IMR-90 (cell line): Measurements from ENCODE around the gene DSCAML1. TPM values are rescaled to one million over a fixed set of nuclear protein-coding genes. Genes with fewer than 3 reads are reported as not detected.

Experiments
- ATAC-seq: fragments of 200-7000 bp; cut with Tn5 transposase; 2 replicates; pipeline ENCODE4 v1.9.1; 2020; ENCODE audit warnings: low read depth, mild to moderate bottlenecking, moderate library complexity
- BruUV-seq: library from RNA; stranded (reverse); fragments of 400-500 nt; replicated peaks from 2 replicates; lab custom pipeline; 2021; lab: Mats Ljungman, UMichigan
- CTCF ChIA-PET: fragments of 300-600 bp; formaldehyde crosslinking; extraction: SDS; loops from one replicate; lab custom pipeline; 2021; ENCODE audit warnings: antibody characterized with exemption; lab: Yijun Ruan, JAX
- POLR2A ChIA-PET: fragments of 300-600 bp; sonication (Branson Sonifier 250); formaldehyde crosslinking; loops from one replicate; lab custom pipeline; 2022; ENCODE audit warnings: antibody characterized with exemption; ENCODE audit not compliant: unreplicated experiment; lab: Charles Lee
- DNase-seq: peaks from one replicate; pipeline ENCODE4 v3.0.0; 2013
- H2AFZ ChIP-seq: replicated peaks from 2 replicates; pipeline ENCODE3; 2013; ENCODE audit warnings: low read length, mild to moderate bottlenecking; ENCODE audit not compliant: poor library complexity
- H2AK5ac ChIP-seq: 2 replicates; pipeline ENCODE4 v1.6.1; 2013; ENCODE audit warnings: low read depth, low read length, inconsistent platforms
- H2AK9ac ChIP-seq: replicated peaks from 2 replicates; pipeline ENCODE3; 2013; ENCODE audit warnings: mild to moderate bottlenecking, low read depth, low read length, moderate library complexity; ENCODE audit not compliant: poor library complexity
- H2BK120ac ChIP-seq: 2 replicates; pipeline ENCODE4 v1.6.1; 2013; ENCODE audit warnings: low read depth, low read length, inconsistent platforms
- H2BK15ac ChIP-seq: 3 replicates; pipeline ENCODE4 v1.6.1; 2013; ENCODE audit warnings: low read depth, low read length, inconsistent platforms
- H2BK20ac ChIP-seq: 2 replicates; pipeline ENCODE4 v1.6.1; 2013; ENCODE audit warnings: low read depth, mild to moderate bottlenecking, inconsistent platforms, low read length, moderate library complexity
- H2BK5ac ChIP-seq: 2 replicates; pipeline ENCODE4 v1.6.1; 2013; ENCODE audit warnings: mild to moderate bottlenecking, low read depth, low read length, inconsistent platforms; ENCODE audit not compliant: poor library complexity, severe bottlenecking
- H3K14ac ChIP-seq: replicated peaks from 2 replicates; pipeline ENCODE4 v1.6.1; 2013; ENCODE audit warnings: low read depth, low read length, inconsistent platforms
- H3K18ac ChIP-seq: 2 replicates; pipeline ENCODE4 v1.6.1; 2013; ENCODE audit warnings: low read depth, low read length, control low read depth
- H3K23ac ChIP-seq: 2 replicates; pipeline ENCODE4 v1.6.1; 2013; ENCODE audit warnings: low read depth, low read length, inconsistent platforms
- H3K27ac ChIP-seq: 2 replicates; pipeline ENCODE4 v1.5.1; 2013; ENCODE audit warnings: mild to moderate bottlenecking, control low read depth, low read length; ENCODE audit not compliant: insufficient read depth
- H3K27me3 ChIP-seq: 2 replicates; pipeline ENCODE4 v1.6.1; 2013; ENCODE audit warnings: low read length; ENCODE audit not compliant: control insufficient read depth, insufficient read depth
- H3K36me3 ChIP-seq: 2 replicates; pipeline ENCODE4 v1.6.1; 2013; ENCODE audit warnings: low read length, mixed read lengths; ENCODE audit not compliant: control insufficient read depth, insufficient read depth
- H3K4ac ChIP-seq: 2 replicates; pipeline ENCODE4 v1.6.1; 2013; ENCODE audit warnings: low read depth, low read length, inconsistent platforms
- H3K4me1 ChIP-seq: 2 replicates; pipeline ENCODE4 v1.6.1; 2013; ENCODE audit warnings: low read length, mixed read lengths; ENCODE audit not compliant: control insufficient read depth, insufficient read depth
- H3K4me2 ChIP-seq: 2 replicates; pipeline ENCODE4 v1.6.1; 2013; ENCODE audit warnings: low read depth, mild to moderate bottlenecking, control low read depth, low read length, moderate library complexity
- H3K4me3 ChIP-seq: 2 replicates; pipeline ENCODE4 v1.5.1; 2013; ENCODE audit warnings: low read depth, mild to moderate bottlenecking, control low read depth, low read length, moderate library complexity; ENCODE audit not compliant: insufficient read depth
- H3K56ac ChIP-seq: 2 replicates; pipeline ENCODE4 v1.6.1; 2013; ENCODE audit warnings: low read length, inconsistent platforms; ENCODE audit not compliant: insufficient read depth; ENCODE audit errors: extremely low read depth
- H3K79me1 ChIP-seq, 2 experiments: 2 replicates each; pipeline ENCODE4 v1.6.1; 2013; ENCODE audit warnings: low read length in 2 of 2, inconsistent platforms in 1 of 2, low read depth in 1 of 2
- H3K9ac ChIP-seq: 2 replicates; pipeline ENCODE4 v1.6.1; 2013; ENCODE audit warnings: low read depth, low read length, control low read depth
- H3K9me1 ChIP-seq: 2 replicates; pipeline ENCODE4 v1.6.1; 2013; ENCODE audit warnings: low read length, inconsistent platforms; ENCODE audit not compliant: insufficient read depth
- H3K9me3 ChIP-seq: 2 replicates; pipeline ENCODE4 v1.6.1; 2013; ENCODE audit warnings: low read length; ENCODE audit not compliant: control insufficient read depth, insufficient read depth
- H4K20me1 ChIP-seq: 2 replicates; pipeline ENCODE4 v1.6.1; 2013; ENCODE audit warnings: low read length, inconsistent platforms; ENCODE audit not compliant: insufficient read depth
- H4K5ac ChIP-seq: 2 replicates; pipeline ENCODE4 v1.6.1; 2013; ENCODE audit warnings: mild to moderate bottlenecking, low read depth, low read length, control low read depth
- H4K8ac ChIP-seq, 2 experiments: 2 replicates each; pipeline ENCODE4 v1.6.1; 2013; ENCODE audit warnings: low read depth in 2 of 2, low read length in 2 of 2, control low read depth in 1 of 2, inconsistent platforms in 1 of 2
- H4K91ac ChIP-seq: 2 replicates; pipeline ENCODE4 v1.6.1; 2013; ENCODE audit warnings: low read depth, low read length, inconsistent platforms; ENCODE audit not compliant: insufficient read depth
- CHD1 ChIP-seq: IDR thresholded peaks from 2 replicates; pipeline ENCODE4 v1.6.1; 2012; ENCODE audit warnings: low read depth, low read length, improper control_type of control experiment
- CTCF ChIP-seq: conservative IDR thresholded peaks from 2 replicates; pipeline ENCODE4 v1.5.1; 2012; ENCODE audit warnings: mild to moderate bottlenecking, low read depth, low read length, improper control_type of control experiment
- ELK1 ChIP-seq: fragments of 150-350 bp; IDR thresholded peaks from 2 replicates; pipeline ENCODE4 v1.6.1; 2016; ENCODE audit warnings: low read depth, mild to moderate bottlenecking, low read length, moderate library complexity, borderline replicate concordance
- MAZ ChIP-seq: IDR thresholded peaks from 2 replicates; pipeline ENCODE4 v1.6.1; 2012; ENCODE audit warnings: low read depth, mild to moderate bottlenecking, low read length, improper control_type of control experiment, moderate library complexity, borderline replicate concordance
- MXI1 ChIP-seq: IDR thresholded peaks from 2 replicates; pipeline ENCODE4 v1.6.1; 2012; ENCODE audit warnings: low read depth, mild to moderate bottlenecking, low read length, moderate library complexity, borderline replicate concordance
- NFE2L2 ChIP-seq: fragments of 150-350 bp; IDR thresholded peaks from 2 replicates; pipeline ENCODE4 v1.6.1; 2016; ENCODE audit warnings: low read depth, mild to moderate bottlenecking, low read length
- RAD21 ChIP-seq: IDR thresholded peaks from 2 replicates; pipeline ENCODE4 v1.6.1; 2012; ENCODE audit warnings: low read length, improper control_type of control experiment
- RFX5 ChIP-seq: IDR thresholded peaks from 2 replicates; pipeline ENCODE4 v1.8.0; 2012; ENCODE audit warnings: low read depth, mild to moderate bottlenecking, low read length, moderate library complexity
- USF2 ChIP-seq: fragments of 150-350 bp; IDR thresholded peaks from 2 replicates; pipeline ENCODE4 v1.6.1; 2017; ENCODE audit warnings: mild to moderate bottlenecking, antibody characterized with exemption, low read length, low read depth
- WGBS, 2 experiments: methylation state at CpG; one replicate each; pipeline versions ENCODE4 v1.1.5 to v1.1.7; 2013; ENCODE audit warnings: missing lambda C conversion rate in 2 of 2; ENCODE audit not compliant: insufficient read length in 1 of 2; ENCODE audit errors: extremely low coverage in 2 of 2; 5-methylcytosine and 5-hydroxymethylcytosine counted together
- dilution Hi-C: fragments of 300-500 bp; cut with HindIII; formaldehyde crosslinking; loops from one replicate; pipeline ENCODE4 v1.14.3; 2018; ENCODE audit warnings: low sequenced_read_pairs; ENCODE audit not compliant: unreplicated experiment
- in situ Hi-C: fragments of 300-500 bp; cut with MboI; formaldehyde crosslinking; loops from 3 replicates; pipeline ENCODE4 v1.14.3; 2019; ENCODE audit warnings: low sequenced_read_pairs, inconsistent platforms, mixed read lengths
- intact Hi-C: fragments of 100-400 bp; cut with micrococcal nuclease; formaldehyde crosslinking; loops from 2 replicates; pipeline ENCODE4 v1.10.0; 2022
- polyA plus RNA-seq, 3 experiments: library from polyadenylated mRNA; depleted of rRNA; stranded (reverse); fragments of >200 nt; gene quantifications; 2 replicates each; pipeline ENCODE4 v1.2.3, GENCODE V29; 2012; ENCODE audit warnings: low replicate concordance in 1 of 3
- total RNA-seq: library from RNA; depleted of rRNA; stranded (reverse); fragments of >200 nt; gene quantifications from 2 replicates; pipeline ENCODE4 v1.2.3, GENCODE V29; 2012

DSCAML1 gene
- total and polyA plus RNA-seq, 2 of the 4 experiments (the other 2 are of a cell fraction): not detected

GRCh38 chr11:117421041-117421440 lies 376.0 kb downstream of the DSCAML1 start:
- Histone ChIP-seq H3K27ac (no peak overlapping the region), H3K9me3 (no peaks in the 10 kb centered on the region), H3K4me3 (no peak overlapping the region), H4K20me1 (no peaks in the 10 kb centered on the region), H2BK15ac (no peak overlapping the region), H3K27me3 (peaks cover 19% of the 10 kb centered on the region), H3K23ac (no peak overlapping the region), H4K8ac (no peak overlapping the region), H3K9me1 (no peaks in the 10 kb centered on the region), H3K79me1 (no peaks in the 10 kb centered on the region), H2BK120ac (no peak overlapping the region), H3K4ac (no peak overlapping the region), H2BK5ac (no peak overlapping the region), H3K4me2 (no peak overlapping the region), H3K14ac (no peak overlapping the region), H4K91ac (no peak overlapping the region), H4K5ac (no peak overlapping the region), H3K18ac (no peak overlapping the region), H2AK9ac (no peak overlapping the region), H3K56ac (no peak overlapping the region), H2BK20ac (no peak overlapping the region), H2AFZ (peak overlapping the region; percentile 32), H2AK5ac (no peak overlapping the region), H3K36me3 (no peaks in the 10 kb centered on the region), H3K4me1 (no peaks in the 10 kb centered on the region), H3K9ac (no peak overlapping the region)
- intact Hi-C loops: no loop called here
- POLR2A ChIA-PET: no interaction called here
- no peak for TF ChIP-seq RAD21
- TF ChIP-seq RFX5: no peak
- TF ChIP-seq NFE2L2: no peak
- TF ChIP-seq MXI1: no peak
- no peak for TF ChIP-seq CHD1
- TF ChIP-seq ELK1: no peak
- TF ChIP-seq CTCF: no peak
- TF ChIP-seq USF2: no peak
- TF ChIP-seq MAZ: no peak
- BruUV-seq: no TSS peak
- WGBS, 2 experiments: 89% methylated on average over 6 of the region's 13 CpGs; no CpG with 5 or more reads in 1 of the 2 experiments
- CTCF ChIA-PET: no interaction called here
- dilution Hi-C loops: no loop called here
- ATAC-seq: no peak
- in situ Hi-C loops: no loop called here
- no peak for DNase-seq
